GM10847 (cell line): ENCODE data around the gene WDR27.

Experiments
- POLR2A ChIP-seq: IDR thresholded peaks from 2 replicates; pipeline ENCODE4 v1.6.1; 2011; ENCODE audit not compliant: insufficient read length; ENCODE audit errors: extremely low read depth

The WDR27 gene

GRCh38 chr6:169421586-169422264, 280.1 kb downstream of the WDR27 start:
- no peak for TF ChIP-seq POLR2A

GRCh38 chr6:169420912-169421543, 280.8 kb downstream of the WDR27 start:
- TF ChIP-seq POLR2A = no peak

GRCh38 chr6:169417101-169417500, 284.7 kb downstream of the WDR27 start:
- no peak for TF ChIP-seq POLR2A

GRCh38 chr6:169416249-169416648, 285.6 kb downstream of the WDR27 start:
- no peak for TF ChIP-seq POLR2A

GRCh38 chr6:169415179-169415578, 286.6 kb downstream of the WDR27 start:
- no peak for TF ChIP-seq POLR2A

GRCh38 chr6:169411722-169412121, 290.1 kb downstream of the WDR27 start:
- TF ChIP-seq POLR2A = no peak

- no peak for TF ChIP-seq POLR2A
These were observed 290.5 kb downstream of the WDR27 start for GRCh38 chr6:169411296-169411695.

- no peak for TF ChIP-seq POLR2A
These were observed 292.0 kb downstream of the WDR27 start for GRCh38 chr6:169409742-169410312.

GRCh38 chr6:169407325-169407724, 294.5 kb downstream of the WDR27 start:
- TF ChIP-seq POLR2A = no peak
